A673 (cell line): ENCODE data around the gene ARHGAP26. TPM values are rescaled to one million over a fixed set of nuclear protein-coding genes. Genes with fewer than 3 reads are reported as not detected.

Experiments used
- BruUV-seq: library from RNA; stranded (reverse); fragments of 400-500 nt; replicated peaks from 2 replicates; lab custom pipeline; 2021; lab: Mats Ljungman, UMichigan
- CTCF ChIA-PET: fragments of 300-600 bp; sonication (Branson Sonifier 250); formaldehyde crosslinking; loops from one replicate; lab custom pipeline; 2022; ENCODE audit warnings: antibody characterized with exemption; lab: Charles Lee
- POLR2A ChIA-PET: fragments of 300-600 bp; sonication (Branson Sonifier 250); formaldehyde crosslinking; loops from one replicate; lab custom pipeline; 2022; ENCODE audit warnings: antibody characterized with exemption; ENCODE audit not compliant: low non-redundant PET; lab: Charles Lee
- DNase-seq: peaks from one replicate; pipeline ENCODE4 v3.0.0-alpha.2; 2015; ENCODE audit warnings: low spot score
- H3K27ac ChIP-seq: fragments of 200-600 bp; sonication (generic); 2 replicates; pipeline ENCODE4 v1.5.1; 2016; ENCODE audit warnings: mixed run types, low read depth, mild to moderate bottlenecking, mixed read lengths, antibody characterized with exemption, low read length; ENCODE audit not compliant: poor library complexity, severe bottlenecking
- H3K27me3 ChIP-seq: fragments of 200-600 bp; sonication (generic); replicated peaks from 2 replicates; pipeline ENCODE4 v1.6.1; 2017; ENCODE audit warnings: mixed run types, low read depth, mild to moderate bottlenecking, mixed read lengths, antibody characterized with exemption, low read length; ENCODE audit not compliant: insufficient read depth, poor library complexity
- H3K36me3 ChIP-seq: fragments of 200-600 bp; sonication (generic); 2 replicates; pipeline ENCODE4 v1.6.1; 2016; ENCODE audit warnings: mixed run types, mild to moderate bottlenecking, mixed read lengths, antibody characterized with exemption, low read length; ENCODE audit not compliant: insufficient read depth, poor library complexity, severe bottlenecking
- H3K4me1 ChIP-seq: fragments of 200-600 bp; sonication (generic); 2 replicates; pipeline ENCODE4 v1.6.1; 2017; ENCODE audit warnings: mixed run types, mild to moderate bottlenecking, mixed read lengths, antibody characterized with exemption, low read length; ENCODE audit not compliant: insufficient read depth, poor library complexity, severe bottlenecking
- H3K4me3 ChIP-seq: fragments of 200-600 bp; sonication (generic); 2 replicates; pipeline ENCODE4 v1.5.1; 2016; ENCODE audit warnings: low read depth, mixed run types, mild to moderate bottlenecking, mixed read lengths, low read length; ENCODE audit not compliant: poor library complexity, severe bottlenecking
- H3K9me3 ChIP-seq: fragments of 200-600 bp; sonication (generic); 2 replicates; pipeline ENCODE4 v1.6.1; 2016; ENCODE audit warnings: mixed run types, low read depth, mild to moderate bottlenecking, mixed read lengths, antibody characterized with exemption, low read length; ENCODE audit not compliant: poor library complexity, severe bottlenecking
- EZH2 ChIP-seq: fragments of 200-600 bp; sonication (generic); IDR thresholded peaks from 2 replicates; pipeline ENCODE4 v1.6.1; 2017; ENCODE audit warnings: borderline replicate concordance, low read depth, mild to moderate bottlenecking, mixed read lengths, antibody characterized with exemption, low read length; ENCODE audit not compliant: poor library complexity, severe bottlenecking
- intact Hi-C: fragments of 100-400 bp; cut with micrococcal nuclease; formaldehyde crosslinking; loops from one replicate; pipeline ENCODE4 v1.10.0; 2022; ENCODE audit not compliant: unreplicated experiment
- total RNA-seq: library from RNA; stranded (reverse); gene quantifications from 2 replicates; pipeline ENCODE4 v1.2.3, GENCODE V29; 2021
- TF ChIP-seq, protein P1 (sequence below): fragments of 300-800, 200-600 bp; sonication (generic); conservative IDR thresholded peaks from 2 replicates; pipeline ENCODE4 v1.5.1; 2017; ENCODE audit warnings: low read depth, mild to moderate bottlenecking, antibody characterized with exemption, low read length, moderate library complexity, mixed read lengths

The ARHGAP26 gene
- total RNA-seq, 1 experiment from 2014 or later, result 25.5 TPM

DNA sequence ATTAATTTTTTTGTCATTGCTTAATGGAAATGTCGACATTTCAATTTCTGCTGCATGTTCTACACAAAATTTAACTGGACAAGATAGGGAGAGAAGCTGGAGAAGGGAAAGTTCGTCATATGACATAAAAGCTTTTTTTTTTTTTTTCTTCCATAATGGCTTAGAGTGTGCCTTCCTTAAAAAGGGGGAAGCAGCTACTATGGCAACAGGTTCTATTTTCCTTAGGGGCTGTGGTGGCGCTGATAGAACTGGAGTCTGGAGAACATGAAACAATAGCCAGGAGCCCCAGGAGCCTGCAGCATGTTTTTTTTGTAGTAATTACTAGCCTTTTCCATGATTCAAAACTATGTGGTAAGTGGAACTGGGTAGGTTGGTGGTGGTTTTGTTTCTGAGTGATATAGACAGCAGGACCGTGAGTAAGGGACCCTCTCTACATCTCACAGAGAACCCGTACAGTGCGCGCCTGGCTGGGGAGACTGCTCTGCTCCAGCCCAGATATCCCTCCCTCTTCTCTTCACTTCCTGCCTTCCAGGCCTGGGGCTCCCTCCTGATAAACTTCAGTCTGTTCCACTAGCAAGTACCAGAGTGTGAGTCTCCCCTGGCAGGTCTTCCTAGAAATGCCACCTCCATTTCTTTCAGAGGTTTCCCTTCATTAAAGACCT, 331.7 kb downstream of the ARHGAP26 start:
- H3K4me1 ChIP-seq, result no peaks in the 10 kb centered on the region
- no TSS peak for BruUV-seq
- H3K27ac ChIP-seq, result no peak overlapping the region
- H3K27me3 ChIP-seq, result no peaks in the 10 kb centered on the region
- no peak overlapping the region for H3K4me3 ChIP-seq
- ChIA-PET POLR2A (no interaction called here), CTCF (no interaction called here)
- no peak for DNase-seq
- no peaks in the 10 kb centered on the region for H3K9me3 ChIP-seq
- no peaks in the 10 kb centered on the region for H3K36me3 ChIP-seq
- intact Hi-C loops, result no loop called here
- TF ChIP-seq, protein P1, sequence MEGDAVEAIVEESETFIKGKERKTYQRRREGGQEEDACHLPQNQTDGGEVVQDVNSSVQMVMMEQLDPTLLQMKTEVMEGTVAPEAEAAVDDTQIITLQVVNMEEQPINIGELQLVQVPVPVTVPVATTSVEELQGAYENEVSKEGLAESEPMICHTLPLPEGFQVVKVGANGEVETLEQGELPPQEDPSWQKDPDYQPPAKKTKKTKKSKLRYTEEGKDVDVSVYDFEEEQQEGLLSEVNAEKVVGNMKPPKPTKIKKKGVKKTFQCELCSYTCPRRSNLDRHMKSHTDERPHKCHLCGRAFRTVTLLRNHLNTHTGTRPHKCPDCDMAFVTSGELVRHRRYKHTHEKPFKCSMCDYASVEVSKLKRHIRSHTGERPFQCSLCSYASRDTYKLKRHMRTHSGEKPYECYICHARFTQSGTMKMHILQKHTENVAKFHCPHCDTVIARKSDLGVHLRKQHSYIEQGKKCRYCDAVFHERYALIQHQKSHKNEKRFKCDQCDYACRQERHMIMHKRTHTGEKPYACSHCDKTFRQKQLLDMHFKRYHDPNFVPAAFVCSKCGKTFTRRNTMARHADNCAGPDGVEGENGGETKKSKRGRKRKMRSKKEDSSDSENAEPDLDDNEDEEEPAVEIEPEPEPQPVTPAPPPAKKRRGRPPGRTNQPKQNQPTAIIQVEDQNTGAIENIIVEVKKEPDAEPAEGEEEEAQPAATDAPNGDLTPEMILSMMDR, result no peak
- no peak for TF ChIP-seq EZH2

DNA sequence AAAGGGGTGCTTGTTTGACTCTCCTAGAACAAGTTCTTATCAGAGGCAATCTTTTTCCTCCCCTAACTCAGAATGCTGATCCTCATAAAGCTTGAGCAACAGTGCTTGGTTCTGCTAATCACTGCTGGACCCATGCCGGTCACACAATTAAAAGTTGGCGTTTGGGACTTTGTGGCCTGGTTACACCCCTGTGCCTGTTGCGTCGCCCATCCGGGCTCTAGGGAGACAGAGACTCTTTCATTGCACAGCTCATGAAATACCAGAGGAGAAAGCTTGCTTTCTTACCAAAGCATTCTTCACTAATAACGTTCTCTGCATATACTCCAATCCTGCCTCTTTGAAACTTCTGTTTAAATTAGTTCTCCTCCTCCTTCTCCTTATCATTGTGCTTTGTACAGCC, 332.2 kb downstream of the ARHGAP26 start:
- no TSS peak for BruUV-seq
- no peak for DNase-seq
- no peak overlapping the region for H3K4me3 ChIP-seq
- intact Hi-C loops, result no loop called here
- H3K27ac ChIP-seq, result no peak overlapping the region
- no peaks in the 10 kb centered on the region for H3K4me1 ChIP-seq
- ChIA-PET POLR2A (no interaction called here), CTCF (no interaction called here)
- no peaks in the 10 kb centered on the region for H3K9me3 ChIP-seq
- no peaks in the 10 kb centered on the region for H3K27me3 ChIP-seq
- TF ChIP-seq, protein P1, result no peak
- no peak for TF ChIP-seq EZH2
- no peaks in the 10 kb centered on the region for H3K36me3 ChIP-seq

DNA sequence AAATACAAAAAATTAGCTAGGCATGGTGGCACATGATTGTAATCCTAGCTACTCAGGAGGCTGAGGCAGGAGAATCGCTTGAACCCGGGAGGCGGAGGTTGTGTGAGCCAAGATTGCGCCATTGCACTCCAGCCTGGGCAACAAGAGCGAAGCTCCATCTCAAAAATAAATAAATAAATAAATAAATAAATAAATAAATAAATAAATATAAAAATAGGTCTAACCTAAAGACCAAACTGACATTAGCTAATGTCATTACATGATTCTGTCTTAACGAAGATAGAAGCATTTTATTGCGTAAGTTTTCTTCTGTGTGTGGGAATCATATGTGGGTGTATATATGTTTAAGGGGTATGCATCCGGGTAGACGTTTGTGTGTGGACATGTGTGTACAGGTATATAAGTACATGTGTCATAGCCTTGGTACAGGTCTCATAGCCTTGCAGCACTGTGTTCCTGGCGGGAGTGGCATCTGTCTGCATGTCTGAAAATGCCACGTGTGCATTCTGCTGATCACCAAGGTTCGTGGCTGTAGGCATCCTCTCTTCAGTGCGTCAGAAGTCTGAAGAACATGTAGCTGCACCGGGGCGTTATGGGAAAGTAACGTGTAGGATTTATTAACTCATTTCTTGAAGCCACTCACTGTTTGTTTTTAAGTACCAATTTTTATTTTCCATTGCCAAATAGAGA, 335.2 kb downstream of the ARHGAP26 start:
- H3K27me3 ChIP-seq, result no peaks in the 10 kb centered on the region
- BruUV-seq, result no TSS peak
- TF ChIP-seq, protein P1, result no peak
- TF ChIP-seq EZH2, result no peak
- DNase-seq, result no peak
- H3K36me3 ChIP-seq, result no peaks in the 10 kb centered on the region
- H3K27ac ChIP-seq, result no peak overlapping the region
- ChIA-PET CTCF (interaction anchor here (0.6 to 0.7 kb wide), 3 partner anchors 308 to 720 kb away, joined by 3 to 12 read pairs (median 10); no protein-coding TSS in a partner anchor), POLR2A (no interaction called here)
- H3K4me1 ChIP-seq, result no peaks in the 10 kb centered on the region
- intact Hi-C loops, result no loop called here
- no peak overlapping the region for H3K4me3 ChIP-seq
- no peaks in the 10 kb centered on the region for H3K9me3 ChIP-seq
